ENCODE results near the gene GNAL.

- TF ChIP-seq CTCF (IDR thresholded peaks at IDR 0.05; ENCODE audit: insufficient read depth, low read length, poor library complexity, severe bottlenecking) (no peak), EZH2phosphoT487 (conservative IDR thresholded peaks at IDR 0.05; ENCODE audit: low read length) (no peak)
Measured at GRCh38 chr18:11688972-11689668, at the start of gene GNAL.
